IMR-90 (cell line): ENCODE results near the gene SEPTIN8.

Source experiments
- BHLHE40 ChIP-seq: fragments of 150-350 bp; IDR thresholded peaks from 2 replicates; pipeline ENCODE4 v1.6.1; 2016; ENCODE audit warnings: mild to moderate bottlenecking, low read depth, low read length
- CEBPB ChIP-seq: IDR thresholded peaks from 2 replicates; pipeline ENCODE4 v1.6.1; 2012; ENCODE audit warnings: low read depth, low read length, improper control_type of control experiment
- CHD1 ChIP-seq: IDR thresholded peaks from 2 replicates; pipeline ENCODE4 v1.6.1; 2012; ENCODE audit warnings: low read depth, low read length, improper control_type of control experiment
- MAFK ChIP-seq: IDR thresholded peaks from 2 replicates; pipeline ENCODE4 v1.6.1; 2012; ENCODE audit warnings: low read depth, low read length, improper control_type of control experiment
- MXI1 ChIP-seq: IDR thresholded peaks from 2 replicates; pipeline ENCODE4 v1.6.1; 2012; ENCODE audit warnings: low read depth, mild to moderate bottlenecking, low read length, moderate library complexity, borderline replicate concordance
- POLR2A ChIP-seq: IDR thresholded peaks from 2 replicates; pipeline ENCODE4 v1.6.1; 2012; ENCODE audit warnings: mild to moderate bottlenecking, low read depth, low read length
- RCOR1 ChIP-seq: IDR thresholded peaks from 2 replicates; pipeline ENCODE4 v1.6.1; 2012; ENCODE audit warnings: mild to moderate bottlenecking, low read length, improper control_type of control experiment; ENCODE audit not compliant: insufficient replicate concordance
- RFX5 ChIP-seq: IDR thresholded peaks from 2 replicates; pipeline ENCODE4 v1.8.0; 2012; ENCODE audit warnings: low read depth, mild to moderate bottlenecking, low read length, moderate library complexity
- SMC3 ChIP-seq: fragments of 150-350 bp; IDR thresholded peaks from 2 replicates; pipeline ENCODE4 v1.6.1; 2016; ENCODE audit warnings: low read depth, mild to moderate bottlenecking, antibody characterized with exemption, low read length, moderate library complexity
- TF ChIP-seq, protein P1 (sequence below): conservative IDR thresholded peaks from 2 replicates; pipeline ENCODE4 v1.5.1; 2012; ENCODE audit warnings: mild to moderate bottlenecking, low read depth, low read length, improper control_type of control experiment
- TF ChIP-seq, protein P2 (sequence below): fragments of 150-350 bp; IDR thresholded peaks from 2 replicates; pipeline ENCODE4 v1.6.1; 2016; ENCODE audit warnings: low read depth, mild to moderate bottlenecking, low read length, moderate library complexity, borderline replicate concordance
- TF ChIP-seq, protein P3 (sequence below): fragments of 150-350 bp; IDR thresholded peaks from 2 replicates; pipeline ENCODE4 v1.6.1; 2017; ENCODE audit warnings: mild to moderate bottlenecking, antibody characterized with exemption, low read length, low read depth

DNA sequence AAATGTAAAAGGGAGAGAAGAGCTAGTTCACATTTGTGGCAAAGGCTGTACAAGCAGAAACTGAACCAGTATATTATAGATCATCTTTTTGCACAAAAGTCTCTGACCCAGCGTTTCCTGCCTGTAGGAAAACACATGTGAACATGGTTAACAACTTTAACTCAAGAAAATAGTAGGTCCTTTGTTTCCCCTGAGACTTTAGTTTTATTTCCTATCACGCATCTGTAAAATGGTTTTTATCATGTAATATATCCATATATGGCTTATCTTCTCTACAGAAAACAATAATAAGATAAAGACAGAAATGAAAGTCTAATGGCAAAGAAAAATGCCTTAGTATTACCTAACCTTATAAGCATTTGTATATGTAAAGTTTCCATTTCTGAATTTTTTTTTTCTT, 42.4 kb downstream of the SEPTIN8 start:
- TF ChIP-seq, protein P1, sequence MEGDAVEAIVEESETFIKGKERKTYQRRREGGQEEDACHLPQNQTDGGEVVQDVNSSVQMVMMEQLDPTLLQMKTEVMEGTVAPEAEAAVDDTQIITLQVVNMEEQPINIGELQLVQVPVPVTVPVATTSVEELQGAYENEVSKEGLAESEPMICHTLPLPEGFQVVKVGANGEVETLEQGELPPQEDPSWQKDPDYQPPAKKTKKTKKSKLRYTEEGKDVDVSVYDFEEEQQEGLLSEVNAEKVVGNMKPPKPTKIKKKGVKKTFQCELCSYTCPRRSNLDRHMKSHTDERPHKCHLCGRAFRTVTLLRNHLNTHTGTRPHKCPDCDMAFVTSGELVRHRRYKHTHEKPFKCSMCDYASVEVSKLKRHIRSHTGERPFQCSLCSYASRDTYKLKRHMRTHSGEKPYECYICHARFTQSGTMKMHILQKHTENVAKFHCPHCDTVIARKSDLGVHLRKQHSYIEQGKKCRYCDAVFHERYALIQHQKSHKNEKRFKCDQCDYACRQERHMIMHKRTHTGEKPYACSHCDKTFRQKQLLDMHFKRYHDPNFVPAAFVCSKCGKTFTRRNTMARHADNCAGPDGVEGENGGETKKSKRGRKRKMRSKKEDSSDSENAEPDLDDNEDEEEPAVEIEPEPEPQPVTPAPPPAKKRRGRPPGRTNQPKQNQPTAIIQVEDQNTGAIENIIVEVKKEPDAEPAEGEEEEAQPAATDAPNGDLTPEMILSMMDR = no peak
- TF ChIP-seq POLR2A (no peak), SMC3 (no peak), MAFK (no peak), RCOR1 (no peak), RFX5 (no peak), CHD1 (no peak), CEBPB (no peak), BHLHE40 (no peak), MXI1 (no peak)
- TF ChIP-seq, protein P2, sequence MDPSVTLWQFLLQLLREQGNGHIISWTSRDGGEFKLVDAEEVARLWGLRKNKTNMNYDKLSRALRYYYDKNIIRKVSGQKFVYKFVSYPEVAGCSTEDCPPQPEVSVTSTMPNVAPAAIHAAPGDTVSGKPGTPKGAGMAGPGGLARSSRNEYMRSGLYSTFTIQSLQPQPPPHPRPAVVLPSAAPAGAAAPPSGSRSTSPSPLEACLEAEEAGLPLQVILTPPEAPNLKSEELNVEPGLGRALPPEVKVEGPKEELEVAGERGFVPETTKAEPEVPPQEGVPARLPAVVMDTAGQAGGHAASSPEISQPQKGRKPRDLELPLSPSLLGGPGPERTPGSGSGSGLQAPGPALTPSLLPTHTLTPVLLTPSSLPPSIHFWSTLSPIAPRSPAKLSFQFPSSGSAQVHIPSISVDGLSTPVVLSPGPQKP = no peak
- TF ChIP-seq, protein P3, sequence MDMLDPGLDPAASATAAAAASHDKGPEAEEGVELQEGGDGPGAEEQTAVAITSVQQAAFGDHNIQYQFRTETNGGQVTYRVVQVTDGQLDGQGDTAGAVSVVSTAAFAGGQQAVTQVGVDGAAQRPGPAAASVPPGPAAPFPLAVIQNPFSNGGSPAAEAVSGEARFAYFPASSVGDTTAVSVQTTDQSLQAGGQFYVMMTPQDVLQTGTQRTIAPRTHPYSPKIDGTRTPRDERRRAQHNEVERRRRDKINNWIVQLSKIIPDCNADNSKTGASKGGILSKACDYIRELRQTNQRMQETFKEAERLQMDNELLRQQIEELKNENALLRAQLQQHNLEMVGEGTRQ = no peak
